ENCODE data around the gene SSTR5. TPM values are rescaled to one million over a fixed set of nuclear protein-coding genes. Genes with fewer than 3 reads are reported as not detected.

SSTR5 gene
- total RNA-seq, 6 donors from 2014 or later: not detected

DNA sequence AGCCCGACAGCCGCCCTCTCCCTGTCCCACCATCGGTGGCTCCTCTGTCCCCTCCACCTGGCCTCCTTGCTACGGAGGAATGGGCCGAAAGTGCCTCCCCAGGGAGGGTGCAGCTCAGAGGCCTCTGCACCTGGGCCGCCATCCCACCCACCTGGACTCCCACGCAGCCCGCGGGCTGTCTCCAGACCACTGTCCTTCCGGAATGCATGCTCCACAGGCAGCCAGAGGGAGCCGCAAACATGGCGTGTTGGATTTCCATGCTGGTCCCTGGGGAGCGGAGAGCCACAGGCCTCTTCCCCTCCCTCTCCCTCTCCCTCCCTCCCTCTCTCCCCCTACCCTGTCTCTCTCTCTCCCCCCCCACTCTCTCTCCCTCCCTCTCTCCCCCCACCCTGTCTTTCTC lies 3.0 kb downstream of the SSTR5 start:
- peak in 1 of 2 donors; percentile 49 for DNase-seq
- Histone ChIP-seq H3K27me3 (peaks cover 0 to 43% (median 15%) of the 10 kb centered on the region in 4 donors), H3K36me3 (no peaks in the 10 kb centered on the region), H3K9me3 (no peaks in the 10 kb centered on the region), H3K4me1 (peaks cover 0 to 21% (median 2%) of the 10 kb centered on the region in 4 donors), H3K4me3 (no peak overlapping the region), H3K27ac (no peak overlapping the region)
- TF ChIP-seq CTCF (IDR thresholded peaks at IDR 0.05) (no peak), POLR2AphosphoS5 (IDR thresholded peaks at IDR 0.05) (no peak), EP300 (IDR thresholded peaks at IDR 0.05) (no peak), POLR2A (IDR thresholded peaks at IDR 0.05) (no peak)
- ATAC-seq (ENCODE audit: low FRiP score in 2 of 2): no peak
- 69 to 79% methylated on average over 11 to 13 of the region's 13 CpGs for WGBS, 2 donors

DNA sequence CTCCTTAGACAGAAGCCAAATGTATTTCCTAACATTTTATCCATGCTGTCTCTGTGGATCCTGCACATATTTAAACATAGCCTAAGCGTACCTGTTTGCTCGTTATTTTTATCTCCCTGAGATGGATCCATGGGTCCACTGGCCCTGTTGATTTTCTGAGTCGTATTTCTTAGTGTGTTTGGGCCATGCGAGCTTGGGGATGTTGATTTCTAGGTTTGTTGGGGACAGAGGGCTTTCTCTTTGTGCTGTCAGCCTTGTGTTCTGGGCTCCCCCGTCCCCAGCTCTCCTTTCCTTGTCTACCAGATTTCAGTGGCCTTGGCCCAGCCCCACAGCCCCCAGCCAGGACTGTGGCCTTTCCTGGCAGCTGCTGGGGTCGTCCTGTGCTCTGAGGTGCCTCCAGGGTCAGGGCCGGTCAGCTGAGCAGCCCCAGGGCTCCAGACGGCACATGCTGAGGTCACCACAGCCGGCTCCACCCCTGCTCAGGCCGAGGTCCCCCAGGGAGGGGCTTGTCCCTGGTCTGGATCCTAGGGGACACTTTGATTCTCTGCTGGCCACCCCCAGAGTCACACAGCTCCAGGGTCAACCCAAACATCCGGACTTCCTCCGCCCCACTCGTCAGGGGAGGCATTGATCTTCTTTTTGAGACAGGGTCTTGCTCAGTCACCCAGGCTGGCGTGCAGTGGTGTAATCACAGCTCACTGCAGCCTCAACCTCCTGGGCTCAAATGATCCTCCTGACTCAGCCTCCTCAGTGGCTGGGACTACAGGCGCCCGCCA lies 4.4 kb downstream of the SSTR5 start:
- Histone ChIP-seq H3K4me1 (peaks cover 0 to 14% (median 2%) of the 10 kb centered on the region in 4 donors), H3K4me3 (no peak overlapping the region), H3K9me3 (no peaks in the 10 kb centered on the region), H3K27me3 (peaks cover 0 to 41% (median 9%) of the 10 kb centered on the region in 4 donors), H3K27ac (no peak overlapping the region), H3K36me3 (no peaks in the 10 kb centered on the region)
- no peak for ATAC-seq (ENCODE audit: low FRiP score in 2 of 2)
- peak in 1 of 2 donors; percentile 54 for DNase-seq
- TF ChIP-seq EP300 (IDR thresholded peaks at IDR 0.05): no peak
- TF ChIP-seq POLR2AphosphoS5 (IDR thresholded peaks at IDR 0.05): no peak
- TF ChIP-seq POLR2A (IDR thresholded peaks at IDR 0.05): no peak
- no peak for TF ChIP-seq CTCF (IDR thresholded peaks at IDR 0.05)
- WGBS, 2 donors: 30 to 31% methylated on average over 14 to 16 of the region's 16 CpGs

DNA sequence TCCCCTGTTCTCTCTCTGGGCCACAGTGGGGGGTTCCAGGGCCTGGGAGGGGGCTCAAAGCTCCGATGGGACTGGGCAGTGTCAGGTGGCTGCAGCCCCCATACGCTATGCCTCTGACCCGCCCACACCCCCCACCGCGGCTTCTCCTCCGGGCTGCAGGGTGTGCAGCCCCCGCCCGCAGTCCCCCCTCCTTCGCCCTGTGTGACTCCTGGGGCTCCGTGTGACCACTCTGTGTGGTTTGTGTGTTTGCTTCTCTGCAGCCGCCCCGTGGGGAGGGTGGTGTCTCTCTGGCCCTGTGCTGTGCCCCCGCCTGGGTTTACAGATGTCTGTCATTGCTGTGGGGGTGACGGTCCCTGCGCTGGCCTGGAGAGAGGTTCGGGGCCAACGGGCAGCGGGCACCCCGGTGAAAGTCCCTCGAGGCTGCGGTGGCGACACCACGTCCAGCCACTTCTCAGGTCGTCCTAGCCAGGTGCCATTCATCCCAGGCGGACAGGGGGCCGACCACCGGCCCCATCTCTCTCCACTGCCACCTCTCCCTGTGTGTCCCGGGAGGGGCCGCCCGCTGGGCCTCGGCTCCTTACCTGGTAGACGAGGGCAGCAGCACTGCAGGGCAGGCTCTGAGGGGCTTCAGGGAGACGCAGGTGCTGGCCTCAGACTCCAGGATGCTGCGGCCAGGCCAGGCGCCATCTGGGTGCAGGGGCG lies 5.5 kb downstream of the SSTR5 start:
- 62 to 64% methylated on average over 18 to 32 of the region's 36 CpGs for WGBS, 2 donors
- H3K9me3 ChIP-seq: no peaks in the 10 kb centered on the region
- DNase-seq (peak in 1 of 2 donors; percentile 75), ATAC-seq (ENCODE audit: low FRiP score in 2 of 2) (no peak)
- H3K4me1 ChIP-seq: peaks cover 0 to 5% (median 2%) of the 10 kb centered on the region in 4 donors
- no peaks in the 10 kb centered on the region for H3K36me3 ChIP-seq
- peaks cover 0 to 37% (median 4%) of the 10 kb centered on the region in 4 donors for H3K27me3 ChIP-seq
- no peak overlapping the region for H3K27ac ChIP-seq
- TF ChIP-seq POLR2AphosphoS5 (IDR thresholded peaks at IDR 0.05) (no peak), EP300 (IDR thresholded peaks at IDR 0.05) (no peak), POLR2A (IDR thresholded peaks at IDR 0.05) (no peak), CTCF (IDR thresholded peaks at IDR 0.05) (no peak)
- no peak overlapping the region for H3K4me3 ChIP-seq

DNA sequence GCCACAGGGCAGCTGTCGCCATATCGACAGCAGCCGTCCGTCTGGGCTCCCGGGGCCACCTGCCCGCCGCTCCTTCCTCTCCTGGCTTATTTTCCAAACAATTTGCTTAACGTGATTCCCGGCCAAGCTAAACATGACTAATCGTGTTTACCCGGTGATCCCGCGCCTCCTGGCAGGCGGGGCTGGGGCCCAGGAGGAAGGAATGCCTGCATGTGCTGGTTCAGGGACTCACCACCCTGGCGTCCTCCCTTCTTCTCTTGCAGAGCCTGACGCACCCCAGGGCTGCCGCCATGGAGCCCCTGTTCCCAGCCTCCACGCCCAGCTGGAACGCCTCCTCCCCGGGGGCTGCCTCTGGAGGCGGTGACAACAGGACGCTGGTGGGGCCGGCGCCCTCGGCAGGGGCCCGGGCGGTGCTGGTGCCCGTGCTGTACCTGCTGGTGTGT lies 6.1 kb downstream of the SSTR5 start:
- DNase-seq: peak; percentile 28 to 84
- H3K9me3 ChIP-seq: peaks cover 0 to 2% (median 0%) of the 10 kb centered on the region in 4 donors
- H3K27ac ChIP-seq: no peak overlapping the region
- peaks cover 0 to 5% (median 2%) of the 10 kb centered on the region in 4 donors for H3K4me1 ChIP-seq
- H3K4me3 ChIP-seq: no peak overlapping the region
- TF ChIP-seq CTCF (IDR thresholded peaks at IDR 0.05): no peak
- TF ChIP-seq EP300 (IDR thresholded peaks at IDR 0.05): no peak
- no peak for TF ChIP-seq POLR2A (IDR thresholded peaks at IDR 0.05)
- peaks cover 0 to 42% (median 3%) of the 10 kb centered on the region in 4 donors for H3K27me3 ChIP-seq
- no peak for ATAC-seq (ENCODE audit: low FRiP score in 2 of 2)
- 59 to 65% methylated on average over 16 to 26 of the region's 28 CpGs for WGBS, 2 donors
- no peaks in the 10 kb centered on the region for H3K36me3 ChIP-seq

All from upper lobe of left lung (tissue), 6 donors.